Endothelial cell of umbilical vein (primary cell): ENCODE data around the gene TSPAN18. TPM values are rescaled to one million over a fixed set of nuclear protein-coding genes. Genes with fewer than 3 reads are reported as not detected.

Source experiments
- BruUV-seq: library from RNA; stranded (reverse); fragments of 400-500 nt; replicated peaks from 2 replicates; lab custom pipeline; 2021; lab: Mats Ljungman, UMichigan
- CTCF ChIA-PET: fragments of 300-600, 350-600 bp; sonication (Branson Sonifier 250); formaldehyde crosslinking; loops from one replicate; lab custom pipeline; 2021; ENCODE audit warnings: antibody characterized with exemption, inconsistent platforms; lab: Charles Lee
- POLR2A ChIA-PET: fragments of 300-600, 350-600 bp; sonication (Branson Sonifier 250); formaldehyde crosslinking; loops from one replicate; lab custom pipeline; 2021; ENCODE audit warnings: antibody characterized with exemption, inconsistent platforms; lab: Charles Lee
- DNase-seq: peaks from one replicate; pipeline ENCODE4 v3.0.0-alpha.2; 2011; ENCODE audit warnings: low read depth, low spot score
- FAIRE-seq: peaks from 2 replicates; lab custom pipeline; 2011; peaks lifted over from hg19 to GRCh38; lab: Jason Lieb, UNC
- H2AFZ ChIP-seq: 2 replicates; pipeline ENCODE4 v1.6.0; 2012; ENCODE audit warnings: low read depth, low read length, control low read depth, inconsistent platforms
- H3K27ac ChIP-seq: 2 replicates; pipeline ENCODE4 v1.5.1; 2011; ENCODE audit warnings: low read depth, mild to moderate bottlenecking, control low read depth, low read length, moderate library complexity; ENCODE audit not compliant: insufficient read depth
- H3K27me3 ChIP-seq, 2 experiments: 2 replicates each; pipeline versions ENCODE4 v1.6.0 to v1.6.1; 2011; ENCODE audit warnings: low read length in 2 of 2, mixed read lengths in 1 of 2; ENCODE audit not compliant: control insufficient read depth in 2 of 2, insufficient read depth in 2 of 2
- H3K36me3 ChIP-seq, 2 experiments: 2 replicates in 1 of 2; 3 replicates in 1 of 2; pipeline ENCODE4 v1.5.1; 2011; ENCODE audit warnings: low read length in 2 of 2, mild to moderate bottlenecking in 1 of 2, moderate library complexity in 1 of 2; ENCODE audit not compliant: control insufficient read depth in 2 of 2, insufficient read depth in 2 of 2; ENCODE audit errors: extremely low read depth in 1 of 2
- H3K4me1 ChIP-seq: 3 replicates; pipeline ENCODE4 v1.5.1; 2011; ENCODE audit warnings: mild to moderate bottlenecking, low read length; ENCODE audit not compliant: control insufficient read depth, insufficient read depth; ENCODE audit errors: extremely low read depth
- H3K4me2 ChIP-seq: 2 replicates; pipeline ENCODE4 v1.6.1; 2011; ENCODE audit warnings: low read length, control low read depth, mixed read lengths; ENCODE audit not compliant: insufficient read depth
- H3K4me3 ChIP-seq, 3 experiments: fragments of 200-600 bp in 1 of 3; sonication (generic), shearing (Covaris generic) in 1 of 3; replicated peaks in 1 of 3; 2 replicates each; pipeline ENCODE4 v1.5.1; 2011 to 2016; ENCODE audit warnings: control low read depth in 3 of 3, low read length in 3 of 3, mild to moderate bottlenecking in 2 of 3, inconsistent platforms in 1 of 3, low read depth in 1 of 3, moderate library complexity in 1 of 3; ENCODE audit not compliant: insufficient read depth in 1 of 3
- H3K79me2 ChIP-seq: 2 replicates; pipeline ENCODE4 v1.6.0; 2012; ENCODE audit warnings: low read length, inconsistent platforms; ENCODE audit not compliant: control insufficient read depth, insufficient read depth
- H3K9ac ChIP-seq: replicated peaks from 2 replicates; pipeline ENCODE3; 2011; ENCODE audit warnings: low read length, control low read depth; ENCODE audit not compliant: insufficient read depth; ENCODE audit errors: extremely low read depth
- H3K9me1 ChIP-seq: replicated peaks from 3 replicates; pipeline ENCODE4 v1.6.0; 2011; ENCODE audit warnings: mild to moderate bottlenecking, low read length; ENCODE audit not compliant: control insufficient read depth, insufficient read depth; ENCODE audit errors: extremely low read depth
- H3K9me3 ChIP-seq: replicated peaks from 2 replicates; pipeline ENCODE4 v1.5.1; 2012; ENCODE audit warnings: low read length, inconsistent platforms; ENCODE audit not compliant: control insufficient read depth, insufficient read depth
- H4K20me1 ChIP-seq: replicated peaks from 2 replicates; pipeline ENCODE3; 2011; ENCODE audit warnings: mild to moderate bottlenecking, low read length; ENCODE audit not compliant: control insufficient read depth, insufficient read depth; ENCODE audit errors: extremely low read depth
- CTCF ChIP-seq, 2 donors: IDR thresholded peaks; 1 replicate in 1 of 2; 2 replicates in 1 of 2; pipeline ENCODE4 v1.5.1; 2011; ENCODE audit warnings: low read length in 2 of 2, mild to moderate bottlenecking in 2 of 2, moderate library complexity in 2 of 2, control low read depth in 1 of 2, inconsistent platforms in 1 of 2, low read depth in 1 of 2; ENCODE audit not compliant: insufficient read depth in 1 of 2; ENCODE audit errors: extremely low read depth in 1 of 2
- EZH2 ChIP-seq: IDR thresholded peaks from 2 replicates; pipeline ENCODE4 v1.6.1; 2012; ENCODE audit warnings: borderline replicate concordance, low read depth, mild to moderate bottlenecking, moderate library complexity, low read length, inconsistent platforms; ENCODE audit not compliant: severe bottlenecking
- FOS ChIP-seq: IDR thresholded peaks from 2 replicates; pipeline ENCODE4 v1.6.1; 2011; ENCODE audit warnings: mild to moderate bottlenecking, low read length, moderate library complexity, borderline replicate concordance; ENCODE audit not compliant: insufficient read depth
- GATA2 ChIP-seq: IDR thresholded peaks from 2 replicates; pipeline ENCODE4 v1.7.0; 2011; ENCODE audit warnings: low read depth, mild to moderate bottlenecking, moderate library complexity, mixed read lengths, low read length; ENCODE audit not compliant: insufficient read length, insufficient read depth
- JUN ChIP-seq: IDR thresholded peaks from 2 replicates; pipeline ENCODE4 v1.6.1; 2011; ENCODE audit warnings: borderline replicate concordance, low read depth; ENCODE audit not compliant: insufficient read length, insufficient read depth
- MAX ChIP-seq: IDR thresholded peaks from 2 replicates; pipeline ENCODE4 v1.6.1; 2011; ENCODE audit not compliant: insufficient read depth, insufficient read length
- MYC ChIP-seq: IDR thresholded peaks from one replicate; pipeline ENCODE4 v1.6.1; 2011; ENCODE audit warnings: mild to moderate bottlenecking, low read depth, low read length
- POLR2A ChIP-seq: IDR thresholded peaks from 2 replicates; pipeline ENCODE4 v1.6.1; 2012; ENCODE audit warnings: low read depth, mild to moderate bottlenecking, control low read depth, low read length
- POLR2AphosphoS5 ChIP-seq: IDR thresholded peaks from 2 replicates; pipeline ENCODE4 v1.6.1; 2012; ENCODE audit warnings: low read depth, mild to moderate bottlenecking, control low read depth, low read length, moderate library complexity; ENCODE audit not compliant: insufficient read depth
- dilution Hi-C: fragments of 300-500 bp; cut with MboI; formaldehyde crosslinking; loops from one replicate; pipeline ENCODE4 v1.15.0; 2019; ENCODE audit warnings: low sequenced_read_pairs; ENCODE audit not compliant: extremely low pct_ligation_motif_present
- intact Hi-C: fragments of 100-400 bp; cut with micrococcal nuclease; formaldehyde crosslinking; loops from one replicate; pipeline ENCODE4 v1.10.0; 2022
- polyA plus RNA-seq, 4 experiments: library from polyadenylated mRNA; depleted of rRNA in 3 of 4; stranded (reverse) in 3 of 4; unstranded in 1 of 4; fragments of >200 nt; gene quantifications; 2 replicates each; pipeline versions ENCODE4 v1.2.1 to v1.2.3, GENCODE V29; 2011 to 2012; ENCODE audit warnings: missing spikeins in 1 of 4
- total RNA-seq: library from RNA; stranded (reverse); gene quantifications from 2 replicates; pipeline ENCODE4 v1.2.3, GENCODE V29; 2021

The TSPAN18 gene
- total and polyA plus RNA-seq, 2 donors (not counting 3 experiments of a cell fraction or from before 2014, with no cell fraction given) = 32.2 to 118 TPM

GRCh38 chr11:44880511-44880910, 153.7 kb downstream of the TSPAN18 start:
- intact Hi-C loops = no loop called here
- ChIA-PET POLR2A (no interaction called here), CTCF (no interaction called here)
- Histone ChIP-seq H3K4me3 (no peak overlapping the region), H3K27ac (no peak overlapping the region), H3K4me1 (peaks cover 9% of the 10 kb centered on the region), H3K9me1 (no peaks in the 10 kb centered on the region), H3K36me3 (peaks cover 0 to 6% of the 10 kb centered on the region in 2 experiments), H3K4me2 (no peak overlapping the region), H3K9me3 (no peaks in the 10 kb centered on the region), H3K79me2 (no peaks in the 10 kb centered on the region), H4K20me1 (no peaks in the 10 kb centered on the region), H3K9ac (no peak overlapping the region), H3K27me3 (no peaks in the 10 kb centered on the region), H2AFZ (no peak overlapping the region)
- FAIRE-seq = no peak
- dilution Hi-C loops = no loop called here
- DNase-seq = no peak
- no TSS peak for BruUV-seq
- no peak for TF ChIP-seq POLR2A
- no peak for TF ChIP-seq CTCF (IDR thresholded peaks at IDR 0.05; ENCODE audit: extremely low read depth in 1 of 2, insufficient read depth in 1 of 2, low read depth in 1 of 2, low read length in 2 of 2)
- no peak for TF ChIP-seq MYC
- no peak for TF ChIP-seq FOS
- no peak for TF ChIP-seq POLR2AphosphoS5
- TF ChIP-seq GATA2 = no peak
- no peak for TF ChIP-seq MAX
- no peak for TF ChIP-seq JUN
- TF ChIP-seq EZH2 = no peak
